Measurements from ENCODE around the gene CACTIN. TPM values are rescaled to one million over a fixed set of nuclear protein-coding genes. Genes with fewer than 3 reads are reported as not detected.

Gene CACTIN
- total and polyA plus RNA-seq, 2 of the 4 experiments (the other 2 are of a cell fraction): 10.8 to 19.5 TPM

DNA sequence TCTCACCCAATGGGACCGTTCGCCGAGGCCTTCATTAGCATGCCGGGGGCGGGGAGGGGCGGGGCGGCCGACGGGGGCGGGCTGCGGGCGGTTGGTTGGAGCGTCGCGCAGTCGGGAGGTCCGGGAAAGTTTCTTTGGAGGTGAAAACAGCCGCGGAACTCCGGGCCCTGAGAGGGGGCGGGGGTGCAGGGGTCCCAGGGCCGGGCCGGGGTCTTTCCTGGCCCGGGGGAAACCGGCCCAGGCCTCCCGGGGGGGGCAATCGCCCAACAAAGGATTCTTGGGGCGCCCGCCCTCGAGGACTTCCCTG is 53.8 kb downstream of the CACTIN start, which contains the start of gene HMG20B:
Gene HMG20B (plus strand): TSS at position 90 of the 307 bp plus-strand sequence. CDS start 366 bp downstream, outside the sequence.
- WGBS, 2 experiments (ENCODE audit: extremely low coverage in 2 of 2, insufficient read length in 1 of 2): 0% methylated on average over 4 of the region's 30 CpGs; no CpG with 5 or more reads in 1 of the 2 experiments
- Histone ChIP-seq H3K79me1 (ENCODE audit: low read depth in 1 of 2, low read length in 2 of 2) (peaks cover 7 to 22% of the 10 kb centered on the region in 2 experiments; a peak in 3 of 4 replicates), H2BK20ac (ENCODE audit: low read depth, low read length) (no peak within 1 kb of the TSS), H3K4me2 (ENCODE audit: low read depth, low read length) (peak within 1 kb of the TSS; percentile 90), H3K4ac (ENCODE audit: low read depth, low read length) (peak within 1 kb of the TSS; percentile 61), H3K9ac (ENCODE audit: low read depth, low read length) (peak within 1 kb of the TSS; percentile 64), H3K14ac (replicated peaks; ENCODE audit: low read depth, low read length) (peak within 1 kb of the TSS; percentile 78), H3K36me3 (ENCODE audit: control insufficient read depth, insufficient read depth, low read length) (peaks cover 13% of the 10 kb centered on the region; the same call in 1 of the 2 replicates), H3K18ac (ENCODE audit: low read depth, low read length) (peak within 1 kb of the TSS; percentile 19), H3K27me3 (ENCODE audit: control insufficient read depth, insufficient read depth, low read length) (no peaks in the 10 kb centered on the region), H4K91ac (ENCODE audit: insufficient read depth, low read depth, low read length) (peak within 1 kb of the TSS; percentile 46), H3K56ac (ENCODE audit: extremely low read depth, insufficient read depth, low read length) (peak within 1 kb of the TSS; percentile 37; the same call in 1 of the 2 replicates), H4K20me1 (ENCODE audit: insufficient read depth, low read length) (peaks cover 10% of the 10 kb centered on the region; the same call in 1 of the 2 replicates), H2AK9ac (replicated peaks; ENCODE audit: low read depth, low read length, poor library complexity) (peak within 1 kb of the TSS; percentile 96), H3K4me3 (ENCODE audit: insufficient read depth, low read depth, low read length) (peak within 1 kb of the TSS; percentile 87), H3K27ac (ENCODE audit: insufficient read depth, low read length) (peak within 1 kb of the TSS; percentile 24), H2AK5ac (ENCODE audit: low read depth, low read length) (peak within 1 kb of the TSS; percentile 71), H2BK5ac (ENCODE audit: low read depth, low read length, poor library complexity, severe bottlenecking) (peak within 1 kb of the TSS; percentile 37), H3K4me1 (ENCODE audit: control insufficient read depth, insufficient read depth, low read length) (no peaks in the 10 kb centered on the region), H4K8ac (ENCODE audit: low read depth in 2 of 2, low read length in 2 of 2) (peak within 1 kb of the TSS; percentile 86 to 99), H4K5ac (ENCODE audit: low read depth, low read length) (peak within 1 kb of the TSS; percentile 45), H3K23ac (ENCODE audit: low read depth, low read length) (peak within 1 kb of the TSS; percentile 82), H2BK15ac (ENCODE audit: low read depth, low read length) (peak within 1 kb of the TSS; percentile 19; the same call in 1 of the 3 replicates), H2AFZ (replicated peaks; ENCODE audit: low read length, poor library complexity) (peak within 1 kb of the TSS; percentile 91), H3K9me1 (ENCODE audit: insufficient read depth, low read length) (peaks cover 4% of the 10 kb centered on the region), H3K9me3 (ENCODE audit: control insufficient read depth, insufficient read depth, low read length) (no peaks in the 10 kb centered on the region), H2BK120ac (ENCODE audit: low read depth, low read length) (peak within 1 kb of the TSS; percentile 9; the same call in 1 of the 2 replicates)
- DNase-seq (no peak), ATAC-seq (ENCODE audit: low read depth) (no peak)
- TF ChIP-seq POLR2A (IDR thresholded peaks at IDR 0.05; ENCODE audit: low read depth, low read length) (0 out of 2 replicates have a peak, but pooled peaks have one; percentile 18), MAFK (IDR thresholded peaks at IDR 0.05; ENCODE audit: low read depth, low read length) (no peak), BHLHE40 (IDR thresholded peaks at IDR 0.05; ENCODE audit: low read depth, low read length) (no peak)
- intact Hi-C loops (cut with micrococcal nuclease): no loop called here
- BruUV-seq (replicated peaks): no TSS peak
- dilution Hi-C loops (cut with HindIII; ENCODE audit: low sequenced_read_pairs, unreplicated experiment): no loop called here
- in situ Hi-C loops (cut with MboI; ENCODE audit: low sequenced_read_pairs): no loop called here
- CTCF ChIA-PET: no interaction called here
- POLR2A ChIA-PET (ENCODE audit: unreplicated experiment): no interaction called here

All from IMR-90 (cell line).